K562 (cell line): Measurements from ENCODE around the gene CTCFL. TPM values are rescaled to one million over a fixed set of nuclear protein-coding genes. Genes with fewer than 3 reads are reported as not detected.

Source experiments
- DDX20 ChIP-seq: fragments of 450-650 bp; IDR thresholded peaks from 2 replicates; pipeline ENCODE4 v1.6.1; 2016; ENCODE audit warnings: missing genetic modification characterization, low read depth, mild to moderate bottlenecking, missing compliant biosample characterization, moderate library complexity
- ELF1 ChIP-seq: fragments of 200-800 bp; sonication (Bioruptor generic); IDR thresholded peaks from 2 replicates; pipeline ENCODE4 v1.6.1; 2016; ENCODE audit warnings: missing genetic modification characterization, missing compliant biosample characterization
- ETV6 ChIP-seq, 3 experiments: fragments of 150-350 bp in 1 of 3; sonication (generic) in 1 of 3; formaldehyde crosslinking in 1 of 3; IDR thresholded peaks; 2 replicates each; pipeline versions ENCODE4 v1.6.1 to v1.8.0; 2014 to 2022; ENCODE audit warnings: borderline replicate concordance in 2 of 3, low read depth in 2 of 3, antibody characterized with exemption in 1 of 3, low read length in 1 of 3, mild to moderate bottlenecking in 1 of 3, missing genetic modification reagents in 1 of 3
- RAD21 ChIP-seq, 2 experiments: fragments of 250-450 bp in 1 of 2; fragments of 450-650 bp in 1 of 2; sonication (Bioruptor Pico) in 1 of 2; formaldehyde crosslinking in 1 of 2; IDR thresholded peaks in 1 of 2; conservative IDR thresholded peaks in 1 of 2; 2 replicates each; pipeline versions ENCODE4 v1.4.0 to v1.8.0; 2020 to 2022; ENCODE audit warnings: mild to moderate bottlenecking in 2 of 2, moderate library complexity in 1 of 2
- RBFOX2 ChIP-seq: fragments of 200-400 bp; formaldehyde crosslinking; IDR thresholded peaks from 2 replicates; pipeline ENCODE4 v1.6.1; 2017; ENCODE audit warnings: low read depth, mild to moderate bottlenecking, low read length, moderate library complexity
- SMAD2 ChIP-seq: fragments of 150-350 bp; IDR thresholded peaks from 2 replicates; pipeline ENCODE4 v1.6.1; 2014; ENCODE audit warnings: low read depth, mild to moderate bottlenecking, low read length
- SMARCC2 ChIP-seq: fragments of 450-650 bp; IDR thresholded peaks from 2 replicates; pipeline ENCODE4 v1.6.1; 2017; ENCODE audit warnings: antibody characterized with exemption, moderate library complexity, mild to moderate bottlenecking, low read depth
- SUPT5H ChIP-seq: fragments of 450-650 bp; IDR thresholded peaks from 2 replicates; pipeline ENCODE4 v1.6.1; 2016
- TCF7L2 ChIP-seq: fragments of 150-350 bp; IDR thresholded peaks from 2 replicates; pipeline ENCODE4 v1.6.1; 2016; ENCODE audit warnings: low read depth, mild to moderate bottlenecking, low read length, moderate library complexity
- ZNF146 ChIP-seq: IDR thresholded peaks from one replicate; pipeline ENCODE4 v1.6.1; 2018; ENCODE audit warnings: missing compliant biosample characterization; ENCODE audit not compliant: unreplicated experiment
- ZNF274 ChIP-seq: IDR thresholded peaks from 2 replicates; pipeline ENCODE4 v1.6.1; 2011; ENCODE audit warnings: low read depth, mild to moderate bottlenecking, low read length, moderate library complexity, borderline replicate concordance
- ZNF507 ChIP-seq: conservative IDR thresholded peaks from 2 replicates; pipeline ENCODE4 v1.6.1; 2017; ENCODE audit warnings: missing genetic modification characterization, missing compliant biosample characterization
- ZNF75A ChIP-seq: fragments of 450-650 bp; formaldehyde crosslinking; IDR thresholded peaks from 2 replicates; pipeline ENCODE4 v1.4.0; 2020; ENCODE audit warnings: mild to moderate bottlenecking
- polyA plus RNA-seq, 8 experiments: library from polyadenylated mRNA; depleted of rRNA in 4 of 8; stranded (reverse) in 5 of 8; unstranded in 3 of 8; fragments of >200 nt; fragmentation: Nextera tagmentation in 2 of 8; fragmentation: Illumina TruSeq in 1 of 8; extraction: Ambion mirVana in 2 of 8; extraction: Trizol in 1 of 8; gene quantifications; 2 replicates each; pipeline versions ENCODE4 v1.2.1 to v1.2.3, GENCODE V29; 2011 to 2014; ENCODE audit warnings: inconsistent platforms in 1 of 8, missing spikeins in 1 of 8
- total RNA-seq, 7 experiments: library from RNA; depleted of rRNA in 6 of 7; stranded (reverse); fragments of >200 nt in 6 of 7; fragmentation: Illumina TruSeq in 2 of 7; extraction: Trizol in 2 of 7; gene quantifications; 2 replicates each; pipeline versions ENCODE4 v1.2.1 to v1.2.3, GENCODE V29; 2011 to 2021; ENCODE audit warnings: low replicate concordance in 1 of 7
- TF ChIP-seq, protein P1 (sequence below): sonication (generic); formaldehyde crosslinking; IDR thresholded peaks from 2 replicates; pipeline ENCODE4 v1.8.0; 2022; ENCODE audit warnings: mild to moderate bottlenecking, missing genetic modification reagents
- TF ChIP-seq, protein P2 (sequence below), 3 experiments: fragments of 200-800 bp in 1 of 3; fragments of 250-450 bp in 1 of 3; fragments of 450-650 bp in 1 of 3; sonication (Bioruptor Pico) in 1 of 3; sonication (Bioruptor generic) in 1 of 3; formaldehyde crosslinking in 1 of 3; IDR thresholded peaks; 2 replicates each; pipeline versions ENCODE4 v1.6.1 to v1.8.0; 2016 to 2022; ENCODE audit warnings: mild to moderate bottlenecking in 2 of 3, missing genetic modification characterization in 2 of 3, missing compliant biosample characterization in 1 of 3, moderate library complexity in 1 of 3
- TF ChIP-seq, protein P3 (sequence below): sonication (generic); formaldehyde crosslinking; IDR thresholded peaks from 2 replicates; pipeline ENCODE4 v1.9.0; 2022; ENCODE audit warnings: mild to moderate bottlenecking, missing genetic modification reagents

Gene CTCFL
- total and polyA plus RNA-seq, 9 of the 15 experiments (the other 6 are each of a cell fraction or from before 2014, with no cell fraction given), result 42.4 to 188 (median 111) TPM

DNA sequence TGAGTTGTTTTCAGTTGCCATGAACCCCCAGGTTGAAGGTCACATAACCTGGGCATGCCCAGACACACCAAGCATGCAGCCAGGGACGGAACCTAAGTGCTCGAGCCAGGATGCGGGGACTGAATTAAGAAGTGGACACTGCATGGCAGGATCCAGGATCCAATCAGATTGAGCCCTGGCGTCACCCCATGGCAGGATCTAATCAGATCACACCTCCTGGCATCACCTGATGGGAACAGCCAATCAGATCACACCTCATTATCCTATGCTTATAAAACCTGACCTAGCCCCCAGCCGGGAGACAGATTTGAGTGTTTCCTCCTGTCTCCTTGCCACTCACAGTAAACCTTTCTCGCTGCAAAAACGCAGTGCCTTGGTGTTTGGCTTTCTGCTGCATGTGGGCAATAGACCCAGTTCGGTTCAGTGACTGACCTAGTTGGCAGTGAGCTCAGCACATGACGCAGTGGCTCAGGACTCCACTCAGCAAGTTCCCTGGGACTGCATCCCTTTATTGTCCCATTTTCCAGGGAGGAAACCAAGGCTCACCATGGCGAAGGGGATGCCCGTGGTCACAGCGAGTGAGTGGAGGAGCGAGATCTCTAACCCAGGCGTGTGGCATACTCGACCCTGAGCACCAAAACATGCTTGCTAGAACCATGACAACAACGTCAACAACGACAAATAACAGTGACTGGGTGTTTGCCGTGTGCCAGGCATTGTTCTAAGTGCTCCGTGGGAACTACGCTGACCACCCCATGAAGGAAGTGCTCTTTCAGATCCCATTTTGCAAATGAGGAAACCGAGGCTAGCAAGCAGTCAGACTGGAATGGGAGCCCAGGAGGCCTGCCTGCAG lies 67.5 kb downstream of the CTCFL start (continued):
- TF ChIP-seq RBFOX2 (peak; percentile 58; the same call in 1 of the 2 replicates), ELF1 (no peak), SMARCC2 (no peak), DDX20 (tag) (no peak), SUPT5H (peak; percentile 38; the same call in 1 of the 2 replicates), ETV6 (IDR thresholded peaks at IDR 0.05; ENCODE audit: borderline replicate concordance in 1 of 2, low read depth in 2 of 2, low read length in 1 of 2) (no peak), ETV6 (CRISPR knock-in tag; IDR thresholded peaks at IDR 0.05; ENCODE audit: borderline replicate concordance) (no peak), ZNF75A (CRISPR knock-in tag) (no peak), TCF7L2 (no peak), SMAD2 (no peak), ZNF507 (no peak), ZNF146 (CRISPR knock-in tag) (no peak), RAD21 (CRISPR knock-in tag; conservative IDR thresholded peaks at IDR 0.05 in 1 of 2, IDR thresholded peaks at IDR 0.05 in 1 of 2) (no peak), ZNF274 (no peak)
- TF ChIP-seq, protein P1, sequence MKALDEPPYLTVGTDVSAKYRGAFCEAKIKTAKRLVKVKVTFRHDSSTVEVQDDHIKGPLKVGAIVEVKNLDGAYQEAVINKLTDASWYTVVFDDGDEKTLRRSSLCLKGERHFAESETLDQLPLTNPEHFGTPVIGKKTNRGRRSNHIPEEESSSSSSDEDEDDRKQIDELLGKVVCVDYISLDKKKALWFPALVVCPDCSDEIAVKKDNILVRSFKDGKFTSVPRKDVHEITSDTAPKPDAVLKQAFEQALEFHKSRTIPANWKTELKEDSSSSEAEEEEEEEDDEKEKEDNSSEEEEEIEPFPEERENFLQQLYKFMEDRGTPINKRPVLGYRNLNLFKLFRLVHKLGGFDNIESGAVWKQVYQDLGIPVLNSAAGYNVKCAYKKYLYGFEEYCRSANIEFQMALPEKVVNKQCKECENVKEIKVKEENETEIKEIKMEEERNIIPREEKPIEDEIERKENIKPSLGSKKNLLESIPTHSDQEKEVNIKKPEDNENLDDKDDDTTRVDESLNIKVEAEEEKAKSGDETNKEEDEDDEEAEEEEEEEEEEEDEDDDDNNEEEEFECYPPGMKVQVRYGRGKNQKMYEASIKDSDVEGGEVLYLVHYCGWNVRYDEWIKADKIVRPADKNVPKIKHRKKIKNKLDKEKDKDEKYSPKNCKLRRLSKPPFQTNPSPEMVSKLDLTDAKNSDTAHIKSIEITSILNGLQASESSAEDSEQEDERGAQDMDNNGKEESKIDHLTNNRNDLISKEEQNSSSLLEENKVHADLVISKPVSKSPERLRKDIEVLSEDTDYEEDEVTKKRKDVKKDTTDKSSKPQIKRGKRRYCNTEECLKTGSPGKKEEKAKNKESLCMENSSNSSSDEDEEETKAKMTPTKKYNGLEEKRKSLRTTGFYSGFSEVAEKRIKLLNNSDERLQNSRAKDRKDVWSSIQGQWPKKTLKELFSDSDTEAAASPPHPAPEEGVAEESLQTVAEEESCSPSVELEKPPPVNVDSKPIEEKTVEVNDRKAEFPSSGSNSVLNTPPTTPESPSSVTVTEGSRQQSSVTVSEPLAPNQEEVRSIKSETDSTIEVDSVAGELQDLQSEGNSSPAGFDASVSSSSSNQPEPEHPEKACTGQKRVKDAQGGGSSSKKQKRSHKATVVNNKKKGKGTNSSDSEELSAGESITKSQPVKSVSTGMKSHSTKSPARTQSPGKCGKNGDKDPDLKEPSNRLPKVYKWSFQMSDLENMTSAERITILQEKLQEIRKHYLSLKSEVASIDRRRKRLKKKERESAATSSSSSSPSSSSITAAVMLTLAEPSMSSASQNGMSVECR, result no peak
- TF ChIP-seq, protein P2, sequence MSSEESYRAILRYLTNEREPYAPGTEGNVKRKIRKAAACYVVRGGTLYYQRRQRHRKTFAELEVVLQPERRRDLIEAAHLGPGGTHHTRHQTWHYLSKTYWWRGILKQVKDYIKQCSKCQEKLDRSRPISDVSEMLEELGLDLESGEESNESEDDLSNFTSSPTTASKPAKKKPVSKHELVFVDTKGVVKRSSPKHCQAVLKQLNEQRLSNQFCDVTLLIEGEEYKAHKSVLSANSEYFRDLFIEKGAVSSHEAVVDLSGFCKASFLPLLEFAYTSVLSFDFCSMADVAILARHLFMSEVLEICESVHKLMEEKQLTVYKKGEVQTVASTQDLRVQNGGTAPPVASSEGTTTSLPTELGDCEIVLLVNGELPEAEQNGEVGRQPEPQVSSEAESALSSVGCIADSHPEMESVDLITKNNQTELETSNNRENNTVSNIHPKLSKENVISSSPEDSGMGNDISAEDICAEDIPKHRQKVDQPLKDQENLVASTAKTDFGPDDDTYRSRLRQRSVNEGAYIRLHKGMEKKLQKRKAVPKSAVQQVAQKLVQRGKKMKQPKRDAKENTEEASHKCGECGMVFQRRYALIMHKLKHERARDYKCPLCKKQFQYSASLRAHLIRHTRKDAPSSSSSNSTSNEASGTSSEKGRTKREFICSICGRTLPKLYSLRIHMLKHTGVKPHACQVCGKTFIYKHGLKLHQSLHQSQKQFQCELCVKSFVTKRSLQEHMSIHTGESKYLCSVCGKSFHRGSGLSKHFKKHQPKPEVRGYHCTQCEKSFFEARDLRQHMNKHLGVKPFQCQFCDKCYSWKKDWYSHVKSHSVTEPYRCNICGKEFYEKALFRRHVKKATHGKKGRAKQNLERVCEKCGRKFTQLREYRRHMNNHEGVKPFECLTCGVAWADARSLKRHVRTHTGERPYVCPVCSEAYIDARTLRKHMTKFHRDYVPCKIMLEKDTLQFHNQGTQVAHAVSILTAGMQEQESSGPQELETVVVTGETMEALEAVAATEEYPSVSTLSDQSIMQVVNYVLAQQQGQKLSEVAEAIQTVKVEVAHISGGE (CRISPR knock-in tag; IDR thresholded peaks at IDR 0.05), result peak in 1 of 3 experiments; percentile 91; a peak in 2 of 6 replicates
- TF ChIP-seq, protein P3, sequence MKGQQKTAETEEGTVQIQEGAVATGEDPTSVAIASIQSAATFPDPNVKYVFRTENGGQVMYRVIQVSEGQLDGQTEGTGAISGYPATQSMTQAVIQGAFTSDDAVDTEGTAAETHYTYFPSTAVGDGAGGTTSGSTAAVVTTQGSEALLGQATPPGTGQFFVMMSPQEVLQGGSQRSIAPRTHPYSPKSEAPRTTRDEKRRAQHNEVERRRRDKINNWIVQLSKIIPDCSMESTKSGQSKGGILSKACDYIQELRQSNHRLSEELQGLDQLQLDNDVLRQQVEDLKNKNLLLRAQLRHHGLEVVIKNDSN, result peak; percentile 81
